Kidney glomerular epithelial cell (primary cell): ENCODE data around the gene CPD.

Experiments
- DNase-seq: peaks from one replicate; lab custom pipeline; 2025; lab: John Stamatoyannopoulos, UW

CPD gene

GRCh38 chr17:30354701-30355100 is 24.0 kb upstream of the CPD start:
- no peak for DNase-seq

GRCh38 chr17:30357476-30357875 is 21.3 kb upstream of the CPD start:
- no peak for DNase-seq

- no peak for DNase-seq
Observed at GRCh38 chr17:30358055-30358760, 20.5 kb upstream of the CPD start.

- no peak for DNase-seq
Observed at GRCh38 chr17:30360086-30360808, 18.5 kb upstream of the CPD start.

- DNase-seq: no peak
Observed at GRCh38 chr17:30361766-30362279, 16.9 kb upstream of the CPD start.

GRCh38 chr17:30363715-30364202 is 15.0 kb upstream of the CPD start:
- DNase-seq: peak; percentile 78

- DNase-seq: no peak
Observed at GRCh38 chr17:30366536-30366935, 12.2 kb upstream of the CPD start.

GRCh38 chr17:30368912-30369720 is 9.6 kb upstream of the CPD start:
- DNase-seq: no peak

GRCh38 chr17:30369995-30370394 is 8.7 kb upstream of the CPD start:
- DNase-seq: no peak

- no peak for DNase-seq
Observed at GRCh38 chr17:30372755-30373154, 6.0 kb upstream of the CPD start.

GRCh38 chr17:30375661-30376060 is 3.1 kb upstream of the CPD start:
- DNase-seq: no peak

- no peak for DNase-seq
Observed at GRCh38 chr17:30376621-30377452, 1.9 kb upstream of the CPD start.

GRCh38 chr17:30377574-30378240 is 1.0 kb upstream of the CPD start:
- DNase-seq: no peak

- DNase-seq: no peak
Observed at GRCh38 chr17:30378241-30378824, 394 bp upstream of the CPD start.

GRCh38 chr17:30379303-30379902 is 676 bp downstream of the CPD start:
- no peak for DNase-seq

GRCh38 chr17:30379903-30380381 is 1.2 kb downstream of the CPD start:
- no peak for DNase-seq

- no peak for DNase-seq
Observed at GRCh38 chr17:30380643-30381339, 2.1 kb downstream of the CPD start.

- no peak for DNase-seq
Observed at GRCh38 chr17:30381340-30381659, 2.6 kb downstream of the CPD start.

GRCh38 chr17:30382345-30382744 is 3.6 kb downstream of the CPD start:
- DNase-seq: no peak
